B cell (primary cell): ENCODE data around the gene UCP1. TPM values are rescaled to one million over a fixed set of nuclear protein-coding genes. Genes with fewer than 3 reads are reported as not detected.

ENCODE experiments used
- polyA plus RNA-seq: library from polyadenylated mRNA; depleted of rRNA; stranded (reverse); fragments of >200 nt; gene quantifications from 2 replicates; pipeline ENCODE4 v1.2.3, GENCODE V29; 2012
- small RNA-seq: library from RNA; depleted of rRNA; stranded (forward); fragments of <200 nt; gene quantifications from one replicate; pipeline ENCODE3, GENCODE V24; 2012; ENCODE audit warnings: low replicate concordance, low read depth; ENCODE audit not compliant: insufficient read length
- total RNA-seq, 2 donors: library from RNA; stranded (reverse); fragments of 120-200 nt in 1 of 2; gene quantifications; 1 replicate in 1 of 2; 2 replicates in 1 of 2; pipeline versions ENCODE4 v1.2.3 to v1.2.4, GENCODE V29; 2013 to 2022

Gene UCP1
- total and polyA plus RNA-seq, 2 donors (not counting 1 experiment from before 2014, with no cell fraction given), result not detected

Small RNA genes lying within 50 kb of the gene (small RNA-seq; reads per million reads assigned to genes)
- gene AC108019.1 (not detected), gene RN7SL152P (not detected)

Other genes with a start within 250 kb of the UCP1 start
- gene SCOC, start 195.3 kb downstream of the UCP1 start, total RNA-seq, result 18.4 and 19.2 TPM in 2 replicates
- 4.6 and 7.3 TPM in 2 replicates for gene SCOC, start 195.3 kb downstream of the UCP1 start, polyA plus RNA-seq
- 0.15 TPM in 1 of 2 replicates, not detected in the other for gene CLGN, start 141.3 kb downstream of the UCP1 start, total RNA-seq
- 0.09 TPM in 1 of 2 replicates, not detected in the other for gene CLGN, start 141.3 kb downstream of the UCP1 start, polyA plus RNA-seq
- gene MGAT4D, start 70.7 kb downstream of the UCP1 start, total RNA-seq, result not detected in 2 replicates
- gene MGAT4D, start 70.7 kb downstream of the UCP1 start, polyA plus RNA-seq, result not detected in 2 replicates
- 23.4 and 25.3 TPM in 2 replicates for gene ELMOD2, start 44.8 kb downstream of the UCP1 start, total RNA-seq
- 2.2 and 4.8 TPM in 2 replicates for gene ELMOD2, start 44.8 kb downstream of the UCP1 start, polyA plus RNA-seq
- gene TBC1D9, start 187.4 kb upstream of the UCP1 start, total RNA-seq, result 235 and 252 TPM in 2 replicates
- gene TBC1D9, start 187.4 kb upstream of the UCP1 start, polyA plus RNA-seq, result 48.5 and 48.9 TPM in 2 replicates